Superior temporal gyrus (tissue), 1 donor: ENCODE measurements around the gene DNAJC24.

Experiments
- DNase-seq: peaks from one replicate; pipeline ENCODE4 v3.0.0-alpha.2; 2016; ENCODE audit errors: extremely low spot score

The DNAJC24 gene

DNA sequence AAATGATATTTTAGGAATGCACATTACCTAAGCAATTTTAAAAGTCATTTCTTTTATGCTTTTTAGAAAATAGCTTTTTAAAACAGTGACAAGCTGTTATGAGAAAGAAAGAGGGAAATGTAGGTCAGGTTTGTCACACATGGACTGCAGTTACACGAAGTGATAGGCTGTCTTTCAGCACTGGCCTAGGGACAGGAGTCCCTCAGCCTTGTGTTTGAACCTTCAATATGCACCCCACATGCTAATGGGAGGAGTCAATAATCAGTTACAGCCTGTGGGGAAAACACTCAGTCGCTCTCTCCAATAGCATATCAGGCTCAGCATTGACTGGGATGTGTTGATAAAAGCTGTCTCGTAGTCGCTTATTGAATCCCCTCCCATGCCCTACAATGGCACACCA lies 45.8 kb downstream of the DNAJC24 start:
- no peak for DNase-seq

- DNase-seq, result no peak
Observed at GRCh38 chr11:31417357-31417756, 47.7 kb downstream of the DNAJC24 start.

DNA sequence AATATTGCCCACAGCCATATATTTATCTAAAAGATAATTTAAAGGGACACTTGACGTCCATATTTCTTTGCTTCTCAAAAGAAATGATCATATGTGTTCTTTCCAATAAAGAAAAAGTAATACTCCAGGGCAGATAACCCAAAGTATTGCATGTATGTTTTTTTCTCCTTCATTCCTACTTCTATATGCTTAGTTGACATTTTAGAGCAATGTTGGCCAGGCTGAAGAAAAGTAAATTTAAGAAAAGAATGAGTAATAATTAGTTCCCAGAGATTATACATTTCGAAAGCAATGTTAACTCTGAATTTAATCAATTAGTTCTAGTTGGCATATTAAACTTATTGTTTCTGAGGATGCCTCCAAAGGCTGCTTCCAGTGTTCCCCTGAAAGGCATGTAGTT lies 48.2 kb downstream of the DNAJC24 start:
- DNase-seq, result no peak

- DNase-seq, result no peak
Observed at GRCh38 chr11:31419138-31419537, 49.5 kb downstream of the DNAJC24 start.

DNA sequence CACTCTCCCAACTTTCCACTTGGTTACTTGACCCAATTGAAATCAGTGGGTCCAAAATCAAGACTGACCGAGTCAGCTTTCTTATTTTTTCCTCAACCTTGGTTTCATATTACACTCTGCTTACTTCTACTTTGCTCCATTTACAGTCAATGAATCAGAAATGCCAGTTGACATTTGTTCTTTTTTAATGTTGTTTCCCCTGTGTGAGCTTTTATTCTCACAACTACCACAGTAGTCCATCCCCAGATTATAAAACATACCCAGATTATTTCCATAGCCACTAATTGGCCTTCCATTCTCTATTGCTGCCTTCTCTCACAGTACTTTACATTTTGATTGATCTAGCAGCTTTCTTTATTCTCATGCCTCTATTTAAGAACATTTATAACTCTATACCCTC lies 50.0 kb downstream of the DNAJC24 start:
- DNase-seq, result no peak

DNA sequence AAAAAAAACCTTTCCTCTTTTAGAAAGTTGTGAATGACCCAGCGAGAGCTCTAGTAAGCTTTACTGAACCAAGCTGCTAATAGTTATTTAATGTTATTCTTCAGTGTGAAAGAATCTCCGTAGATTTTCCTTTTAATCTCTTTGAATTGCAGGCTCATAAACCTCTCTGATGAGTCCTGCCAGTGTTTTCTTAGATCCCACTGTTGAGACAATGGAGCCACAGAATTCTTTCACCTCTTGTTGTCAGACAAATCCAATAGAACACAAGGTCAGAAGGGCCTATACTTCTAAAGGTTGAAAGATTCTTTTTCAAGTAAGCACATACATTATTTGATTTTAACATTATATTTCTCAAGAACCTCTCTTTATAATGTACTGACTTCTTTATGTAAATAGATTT lies 52.2 kb downstream of the DNAJC24 start:
- DNase-seq, result peak; percentile 55

GRCh38 chr11:31422703-31423102 lies 53.0 kb downstream of the DNAJC24 start:
- DNase-seq, result no peak

DNA sequence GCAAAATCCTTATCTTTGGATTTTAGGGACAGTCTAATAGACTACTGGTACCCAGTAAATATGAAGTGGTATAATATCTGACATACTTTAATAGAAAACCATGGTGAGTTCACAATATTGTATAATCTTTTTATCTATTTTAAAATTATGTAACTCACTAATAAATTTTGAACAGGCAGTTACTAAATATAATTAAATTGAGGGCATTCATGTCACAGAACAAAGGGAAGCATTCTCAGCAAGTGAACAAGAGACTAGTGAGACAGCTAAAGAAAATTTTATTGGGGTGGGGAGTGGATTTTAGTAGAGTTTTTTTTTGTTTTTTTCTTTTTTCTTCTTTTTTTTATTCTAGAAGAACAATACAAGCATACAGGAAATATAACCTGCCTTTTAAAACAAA lies 55.0 kb downstream of the DNAJC24 start:
- DNase-seq, result peak; percentile 57

DNA sequence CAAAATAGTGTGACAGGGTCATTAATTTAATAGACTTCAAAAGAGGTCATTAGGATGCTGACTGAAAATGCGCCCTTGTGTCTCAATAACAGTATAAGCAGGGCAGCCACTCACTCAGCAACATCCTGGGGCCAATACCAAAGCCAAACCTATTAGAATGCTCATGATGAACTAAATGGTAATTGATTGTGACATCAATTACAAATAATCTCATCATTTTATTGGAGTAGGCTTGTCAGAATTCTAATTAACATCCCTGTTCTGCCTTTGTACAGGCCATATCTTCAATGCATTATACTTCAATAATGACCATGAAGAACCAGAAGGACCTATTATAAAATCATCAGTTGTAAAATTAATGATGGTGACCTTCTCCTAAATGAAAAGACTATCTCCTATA lies 64.2 kb downstream of the DNAJC24 start:
- DNase-seq, result no peak

DNA sequence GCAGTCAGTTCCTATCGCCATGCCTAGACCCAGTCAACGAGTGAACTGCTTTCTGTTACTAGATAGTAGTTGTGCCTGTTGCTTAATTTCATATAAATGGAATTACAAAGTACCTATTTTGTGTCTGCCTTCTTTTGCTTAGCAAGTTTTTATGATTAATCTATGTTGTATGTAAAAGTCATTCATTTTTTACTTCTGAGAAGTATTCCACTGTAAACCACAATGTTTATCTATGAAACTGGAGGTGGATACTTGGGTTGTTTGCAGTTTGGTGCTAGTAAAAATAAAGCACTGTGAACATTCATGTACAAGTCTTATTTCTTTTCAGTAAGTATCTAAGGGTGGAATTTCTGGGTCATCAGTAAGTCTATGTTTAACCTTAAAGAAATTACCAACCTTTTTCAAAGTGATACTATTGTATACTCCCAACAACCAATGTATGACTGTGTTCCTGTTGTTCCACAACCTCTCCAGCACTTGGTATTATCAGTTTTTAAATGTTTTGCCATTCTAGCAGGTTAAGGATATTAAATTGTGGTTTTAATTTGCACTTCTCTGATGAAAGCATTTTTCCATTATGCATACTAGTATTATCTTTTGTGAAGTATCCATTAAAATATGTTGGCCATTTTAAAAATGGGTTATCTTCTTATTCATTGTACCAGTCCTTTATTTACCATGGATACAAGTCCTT lies 68.2 kb downstream of the DNAJC24 start:
- DNase-seq, result no peak

- no peak for DNase-seq
Observed at GRCh38 chr11:31441296-31441695, 71.6 kb downstream of the DNAJC24 start.

DNA sequence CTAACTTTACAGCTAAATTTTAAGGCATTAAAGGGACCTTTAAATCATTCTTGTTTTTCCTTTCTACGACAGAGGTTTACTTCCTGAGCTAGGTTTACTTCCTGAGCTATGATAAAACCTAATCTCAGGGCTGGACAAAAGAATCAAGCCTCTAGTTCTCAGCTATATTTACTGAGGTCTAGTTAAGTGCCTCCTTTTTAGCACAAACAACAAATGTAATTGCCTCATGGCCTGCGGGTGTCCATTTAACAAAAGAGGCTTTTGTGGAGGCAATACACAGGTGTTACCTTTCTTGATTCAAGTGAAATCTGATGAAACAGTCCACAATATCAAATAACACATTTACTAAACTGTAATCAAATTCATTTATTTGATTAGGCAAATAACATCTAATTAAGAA lies 72.4 kb downstream of the DNAJC24 start:
- DNase-seq, result no peak

DNA sequence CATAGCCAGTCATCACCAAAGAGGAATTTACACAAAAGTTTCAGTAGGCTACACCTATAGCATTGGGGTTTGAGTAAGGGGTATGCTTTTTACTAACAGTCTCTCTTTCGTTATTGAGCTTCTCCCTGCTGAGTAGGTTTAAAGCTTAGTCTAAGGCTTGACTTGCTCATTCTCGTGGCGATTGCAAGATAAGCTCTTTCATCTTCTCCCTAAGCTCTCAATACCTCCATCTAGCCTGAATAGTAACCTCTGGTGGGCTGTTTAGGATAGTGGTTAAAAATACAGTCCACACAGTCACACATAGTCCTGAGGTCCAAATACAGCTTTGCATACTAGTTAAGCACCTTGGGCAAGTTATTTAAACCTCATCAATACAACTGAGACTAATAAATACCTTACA lies 74.1 kb downstream of the DNAJC24 start:
- DNase-seq, result no peak

DNA sequence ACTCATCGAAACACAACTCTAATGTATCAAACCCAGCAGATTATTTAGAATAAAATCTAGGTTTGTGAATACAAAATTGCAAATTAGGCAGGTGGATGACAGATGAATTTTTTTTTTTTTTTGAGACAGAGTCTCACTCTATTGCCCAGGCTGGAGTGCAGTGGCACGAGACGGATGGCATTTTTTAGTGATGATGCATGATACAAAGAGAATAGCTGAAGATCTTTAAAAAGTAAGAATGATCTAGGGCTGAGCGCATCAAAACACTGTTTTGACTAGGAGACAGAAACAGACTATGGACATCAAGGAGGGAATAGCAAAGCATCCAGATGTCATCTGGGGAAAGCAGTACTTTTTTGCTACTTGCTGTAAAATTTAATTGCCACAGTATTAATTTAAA lies 76.0 kb downstream of the DNAJC24 start:
- DNase-seq, result no peak

DNA sequence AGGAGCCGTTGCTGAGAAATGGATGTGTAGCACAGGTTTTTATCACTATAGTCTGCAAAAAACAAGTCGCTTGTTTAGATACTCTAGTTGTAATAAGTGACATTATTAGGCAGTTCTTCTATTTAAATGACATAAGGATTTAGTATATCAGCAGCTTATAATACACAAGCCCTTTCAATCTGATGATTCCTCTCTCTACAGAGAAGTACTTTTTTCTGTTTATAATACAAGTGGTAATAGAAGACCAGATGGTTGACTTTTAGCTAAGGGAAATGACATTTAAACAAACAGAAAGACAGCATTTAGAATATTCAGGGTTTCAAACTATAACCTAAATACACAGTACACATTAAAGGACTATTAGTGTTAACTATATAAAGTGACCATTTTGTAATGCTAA lies 79.4 kb downstream of the DNAJC24 start:
- DNase-seq, result no peak

DNA sequence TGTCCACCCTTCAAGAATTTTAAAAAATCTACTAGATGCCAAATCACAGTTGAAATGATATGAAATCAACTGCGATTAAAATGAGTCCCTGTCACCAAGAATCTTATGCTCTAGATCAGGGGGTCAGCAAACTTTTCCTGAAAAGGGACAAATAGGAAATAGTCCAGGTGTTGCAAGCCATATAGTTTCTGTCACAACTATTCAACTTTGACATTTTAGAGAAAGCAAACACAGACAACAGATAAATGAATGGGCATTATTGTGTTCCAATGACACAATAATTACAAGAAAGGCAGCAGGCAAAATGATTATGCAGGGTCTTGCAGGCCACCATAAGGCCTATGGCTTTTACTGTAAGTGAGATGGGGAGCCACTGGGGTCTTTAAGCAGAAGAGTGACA lies 81.2 kb downstream of the DNAJC24 start:
- no peak for DNase-seq

GRCh38 chr11:31455177-31455576 lies 85.5 kb downstream of the DNAJC24 start:
- DNase-seq, result no peak

DNA sequence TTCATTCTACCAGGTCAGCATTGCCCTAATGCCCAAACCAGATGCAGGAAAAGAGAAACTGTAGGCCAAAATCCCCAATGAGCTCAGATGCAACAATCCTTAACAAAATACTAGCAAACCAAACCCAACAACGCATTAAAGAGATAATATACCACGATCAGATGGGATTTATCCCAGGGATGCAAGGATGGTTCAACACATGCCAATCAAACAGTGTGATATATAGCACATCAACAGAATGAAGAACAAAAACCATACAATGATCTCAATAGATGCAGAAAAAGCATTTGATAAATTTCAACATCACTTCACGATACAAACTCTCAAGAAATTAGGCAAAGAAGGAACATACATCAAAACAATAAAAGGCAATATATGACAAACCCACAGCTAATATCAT lies 94.8 kb downstream of the DNAJC24 start:
- DNase-seq, result no peak

- DNase-seq, result no peak
Observed at GRCh38 chr11:31474083-31474482, 104.4 kb downstream of the DNAJC24 start.

DNA sequence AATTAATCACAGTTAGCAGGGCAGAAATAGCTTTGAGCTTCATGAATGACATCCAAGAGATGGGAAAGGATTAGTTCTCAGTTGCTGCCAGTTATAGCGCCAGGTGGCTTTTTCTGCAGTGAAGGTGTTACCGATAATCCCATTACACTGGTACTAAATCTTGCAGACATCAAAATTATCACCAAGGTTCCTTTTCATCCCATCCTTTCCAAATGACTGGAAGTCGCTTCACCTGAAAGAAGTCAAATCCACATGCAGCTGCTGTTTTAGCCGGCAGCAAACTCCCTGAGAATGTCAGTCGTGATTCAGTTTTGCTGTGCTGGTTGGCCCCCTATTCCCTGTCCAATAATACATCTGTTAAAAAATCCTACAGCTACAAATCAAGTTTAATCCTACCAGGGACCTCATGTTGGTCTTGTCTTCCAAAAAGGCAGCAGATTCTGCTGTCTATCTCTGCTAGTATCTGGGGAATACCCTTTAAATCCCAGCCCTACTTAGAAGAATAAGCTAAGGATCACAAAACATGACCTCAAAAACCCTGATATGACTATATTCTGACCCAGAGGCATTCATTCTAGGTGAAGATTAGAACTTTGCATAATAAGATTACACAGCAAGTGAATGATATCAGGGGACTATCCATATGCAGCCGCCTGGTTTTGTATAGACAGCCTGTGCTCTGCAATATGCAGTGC lies 108.0 kb downstream of the DNAJC24 start:
- no peak for DNase-seq

DNA sequence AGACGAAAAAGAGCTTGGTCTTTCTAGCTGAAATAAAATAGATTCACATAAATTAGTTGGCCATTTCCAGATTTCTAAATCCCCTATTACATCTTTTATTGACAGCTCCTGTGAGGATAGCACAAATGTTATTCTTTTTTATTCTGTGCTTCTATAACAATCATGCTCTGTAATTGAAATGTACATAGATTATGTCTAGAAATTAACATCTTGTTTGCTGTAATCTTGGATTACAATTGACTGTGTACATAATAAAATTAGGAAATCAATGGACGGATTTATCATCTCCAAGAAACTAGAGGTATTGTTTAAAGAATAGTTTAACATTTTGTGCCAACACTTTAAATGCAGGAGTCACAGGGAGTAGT lies 108.5 kb downstream of the DNAJC24 start:
- no peak for DNase-seq

- DNase-seq, result no peak
Observed at GRCh38 chr11:31479066-31479465, 109.4 kb downstream of the DNAJC24 start.

- DNase-seq, result no peak
Observed at GRCh38 chr11:31480930-31481329, 111.3 kb downstream of the DNAJC24 start.
